HG02623 (cell line): ENCODE results near the gene MCAT.

ENCODE experiments used
- ATAC-seq: cut with Tn5 transposase; IDR thresholded peaks from one replicate; pipeline ENCODE4 v1.9.1; 2021; ENCODE audit warnings: moderate library complexity; ENCODE audit not compliant: unreplicated experiment

MCAT gene

DNA sequence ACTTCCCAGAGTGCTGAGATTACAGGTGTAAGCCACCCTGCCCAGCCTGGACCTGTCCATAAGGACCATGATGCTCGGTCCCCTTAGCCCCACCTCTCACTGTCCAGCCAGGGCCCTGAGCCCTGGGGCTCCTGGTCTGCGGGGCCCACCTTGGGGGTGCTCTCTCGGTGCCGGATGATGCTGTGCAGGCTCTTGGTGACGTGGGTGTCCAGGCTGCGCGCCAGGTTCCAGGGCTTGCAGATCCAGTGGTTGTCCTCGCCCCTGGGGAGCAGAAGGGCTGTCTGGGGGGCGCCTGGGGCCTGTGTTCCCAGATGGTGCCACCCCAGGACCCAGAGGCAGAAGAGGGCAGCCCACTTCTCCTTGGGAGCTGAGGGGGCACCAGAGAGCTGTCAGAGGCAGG is 30.4 kb upstream of the MCAT start:
- no peak for ATAC-seq

DNA sequence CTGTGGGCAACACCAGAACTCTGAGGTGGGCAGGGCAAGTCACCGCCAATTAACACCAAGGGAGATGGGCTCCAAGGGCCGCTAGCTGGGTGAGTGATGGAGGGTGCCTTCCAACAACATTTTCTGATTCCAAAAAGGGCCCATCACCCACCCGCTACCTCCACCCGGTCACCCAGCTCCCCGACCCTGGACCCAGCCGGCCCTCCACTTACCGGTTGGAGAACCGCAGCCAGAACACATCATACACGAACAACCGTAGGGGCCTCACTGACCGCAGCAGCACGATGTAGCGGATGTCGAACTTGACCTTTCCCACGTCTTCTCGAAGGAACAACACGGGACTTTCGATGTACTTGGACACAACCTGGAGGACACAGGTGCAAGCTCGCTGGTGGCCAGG is 29.0 kb upstream of the MCAT start:
- no peak for ATAC-seq

DNA sequence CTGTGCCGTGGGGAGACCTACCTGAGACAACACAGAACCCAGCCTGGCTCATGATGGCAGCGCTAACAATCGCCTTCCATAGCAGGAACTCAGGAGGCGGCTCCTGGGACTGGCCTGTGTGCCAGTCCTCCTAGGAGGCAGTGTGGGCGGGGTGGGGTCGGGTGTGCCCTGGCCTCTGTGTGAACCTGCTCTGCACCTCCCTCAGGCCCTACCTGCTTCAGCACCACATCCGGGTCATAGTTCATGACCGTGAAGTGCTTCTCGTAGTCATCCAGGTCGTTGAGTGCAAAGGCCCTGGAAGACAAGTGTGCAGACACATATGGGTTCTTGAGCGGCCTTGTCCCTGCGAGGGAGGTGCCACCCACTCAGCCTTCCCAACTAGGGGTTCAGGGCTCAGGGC is 28.4 kb upstream of the MCAT start:
- no peak for ATAC-seq

DNA sequence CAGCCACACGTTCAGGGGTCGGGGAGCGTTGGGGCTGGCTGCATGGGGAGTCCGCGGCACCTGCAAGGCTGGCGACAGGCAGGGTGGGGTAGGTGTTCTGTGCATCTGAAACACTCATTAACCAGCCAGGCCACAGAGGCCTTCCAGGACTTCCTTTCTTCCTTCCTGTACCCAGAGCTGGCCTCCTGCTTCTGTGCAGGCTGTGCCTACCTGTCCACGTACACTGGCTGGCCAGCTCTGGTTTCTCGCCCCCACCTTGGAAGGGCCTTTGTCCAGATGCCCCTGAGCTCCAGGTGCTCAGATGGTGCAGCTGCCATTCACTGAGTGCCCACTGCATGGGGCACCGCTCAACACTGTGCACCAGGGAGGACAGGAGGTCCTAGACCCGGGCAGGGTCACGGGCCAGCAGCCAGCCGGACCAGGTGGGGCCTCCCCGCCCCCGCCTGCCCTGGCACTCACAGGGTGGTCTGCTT is 27.9 kb upstream of the MCAT start:
- no peak for ATAC-seq

DNA sequence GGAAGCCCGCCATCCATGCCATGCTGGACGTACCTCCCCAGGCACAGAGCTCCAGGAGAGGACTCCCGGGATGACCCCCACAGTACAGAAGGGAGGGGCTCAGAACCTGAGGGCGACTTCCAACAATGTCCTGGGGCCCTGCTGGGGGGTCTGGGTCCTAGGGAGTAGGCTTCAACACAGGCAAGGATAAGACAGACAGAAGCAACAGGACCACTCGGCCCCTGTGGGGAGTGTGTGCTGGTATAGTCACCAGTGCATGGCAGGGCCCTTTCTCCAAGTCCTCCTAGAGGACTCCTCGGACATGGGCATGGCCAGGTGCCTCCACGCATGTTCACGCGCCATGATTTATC is 26.9 kb upstream of the MCAT start:
- ATAC-seq, result no peak

DNA sequence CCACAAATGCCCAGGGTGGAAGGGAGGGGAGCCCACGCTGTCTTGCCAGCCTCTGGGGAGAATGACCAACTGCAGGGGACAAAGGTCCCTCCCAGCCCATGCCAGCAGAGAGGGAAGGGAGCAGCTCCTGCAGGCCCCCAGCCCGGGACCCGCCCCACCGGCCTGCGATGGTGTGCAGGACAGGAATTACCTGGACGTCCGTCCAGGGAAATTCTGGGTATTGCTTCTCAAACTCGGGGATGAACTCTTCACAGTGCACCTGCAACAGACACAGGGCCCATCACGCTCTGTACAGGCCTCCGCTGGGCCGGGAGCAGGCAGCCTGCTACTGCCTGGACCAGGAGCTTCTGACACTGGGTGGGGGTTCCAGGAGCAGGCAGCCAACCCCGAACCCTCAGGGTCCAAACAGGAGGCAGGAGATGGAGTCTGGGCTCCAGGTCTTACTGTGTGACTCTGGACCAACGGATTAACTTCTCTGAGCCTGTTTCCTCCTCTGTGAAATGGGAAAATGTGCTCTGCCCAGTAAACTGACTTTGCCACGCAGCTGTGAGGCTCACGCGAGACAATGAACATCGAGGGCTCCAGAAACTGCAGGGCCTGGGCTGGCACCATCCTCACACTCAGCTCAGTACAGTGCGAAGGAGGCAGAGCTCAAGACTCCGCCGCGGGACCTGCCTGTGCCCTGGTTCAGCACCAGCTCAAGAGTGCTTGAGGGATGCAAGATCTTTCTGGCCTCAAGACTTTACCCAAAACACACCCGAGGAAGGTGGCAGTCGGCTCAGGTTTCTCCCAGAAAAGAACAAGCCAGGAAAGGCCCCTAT is 26.3 kb upstream of the MCAT start:
- no peak for ATAC-seq

DNA sequence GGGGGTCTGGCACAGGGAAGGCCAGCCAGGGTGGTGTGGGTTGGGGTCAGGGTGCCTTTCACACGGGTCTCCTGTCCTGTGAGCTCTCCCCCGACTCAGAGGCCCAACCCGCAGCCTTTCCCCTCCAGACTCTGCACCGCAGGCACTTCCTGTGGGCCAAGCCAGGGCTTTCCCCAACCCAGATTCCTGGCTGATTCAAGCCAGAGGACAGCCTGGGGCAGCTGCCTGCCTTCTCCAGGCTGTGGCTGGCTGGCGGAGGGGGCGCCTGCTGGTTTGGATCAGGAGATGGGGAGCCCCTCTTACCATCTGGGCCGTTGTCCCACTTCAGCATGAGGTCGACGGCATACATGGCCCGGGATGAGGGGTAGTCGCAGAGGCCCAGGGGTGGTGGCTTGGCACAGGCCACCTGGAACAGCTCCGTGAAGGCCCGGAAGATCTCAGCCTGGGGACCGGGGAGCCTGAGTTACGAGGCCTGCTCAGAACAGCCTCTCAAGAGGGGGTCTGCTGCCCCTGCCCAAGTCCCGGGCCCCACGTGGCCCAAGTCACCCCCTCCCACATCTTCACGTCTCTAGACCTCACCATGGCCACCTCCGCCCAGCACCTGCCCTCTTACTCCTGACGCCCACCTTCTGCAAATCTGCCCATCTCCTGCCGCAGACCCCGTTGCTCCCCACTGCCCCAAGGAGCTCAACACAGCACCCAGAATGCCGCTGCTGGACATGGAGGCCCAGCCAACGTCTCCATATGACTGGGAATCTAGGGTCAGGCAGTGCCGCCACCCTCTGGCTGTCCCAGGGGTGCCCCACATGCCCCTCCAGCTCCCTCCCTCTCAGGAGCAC is 25.5 kb upstream of the MCAT start:
- ATAC-seq, result no peak

DNA sequence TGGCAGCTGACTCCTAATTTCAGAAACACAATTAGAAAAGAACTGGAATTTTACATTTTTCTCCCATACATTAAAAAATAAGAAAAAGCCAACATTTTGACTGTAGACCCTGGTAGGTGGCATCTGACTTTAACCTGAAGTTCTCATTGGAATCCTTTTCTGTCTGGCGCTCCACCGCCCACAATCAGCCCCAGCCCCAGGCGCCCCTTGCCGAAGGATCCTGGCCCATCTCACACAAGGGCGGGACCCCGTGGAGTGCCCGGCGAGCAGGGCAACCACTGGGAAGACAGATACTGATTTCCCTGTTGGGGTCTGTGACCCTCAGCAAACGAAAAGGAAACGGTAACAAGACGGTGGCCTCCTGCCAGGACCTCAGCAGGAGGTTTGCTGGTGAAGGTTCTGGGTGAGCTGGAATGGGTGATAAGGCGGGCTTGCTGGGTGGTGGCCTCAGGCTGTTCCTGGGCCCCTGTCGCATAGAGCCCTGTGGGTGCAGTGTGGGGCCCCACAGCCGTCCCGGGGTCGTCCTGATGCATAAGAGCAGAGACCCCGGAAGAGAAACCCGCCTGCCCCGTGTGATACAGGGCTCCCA is 23.9 kb upstream of the MCAT start:
- no peak for ATAC-seq

DNA sequence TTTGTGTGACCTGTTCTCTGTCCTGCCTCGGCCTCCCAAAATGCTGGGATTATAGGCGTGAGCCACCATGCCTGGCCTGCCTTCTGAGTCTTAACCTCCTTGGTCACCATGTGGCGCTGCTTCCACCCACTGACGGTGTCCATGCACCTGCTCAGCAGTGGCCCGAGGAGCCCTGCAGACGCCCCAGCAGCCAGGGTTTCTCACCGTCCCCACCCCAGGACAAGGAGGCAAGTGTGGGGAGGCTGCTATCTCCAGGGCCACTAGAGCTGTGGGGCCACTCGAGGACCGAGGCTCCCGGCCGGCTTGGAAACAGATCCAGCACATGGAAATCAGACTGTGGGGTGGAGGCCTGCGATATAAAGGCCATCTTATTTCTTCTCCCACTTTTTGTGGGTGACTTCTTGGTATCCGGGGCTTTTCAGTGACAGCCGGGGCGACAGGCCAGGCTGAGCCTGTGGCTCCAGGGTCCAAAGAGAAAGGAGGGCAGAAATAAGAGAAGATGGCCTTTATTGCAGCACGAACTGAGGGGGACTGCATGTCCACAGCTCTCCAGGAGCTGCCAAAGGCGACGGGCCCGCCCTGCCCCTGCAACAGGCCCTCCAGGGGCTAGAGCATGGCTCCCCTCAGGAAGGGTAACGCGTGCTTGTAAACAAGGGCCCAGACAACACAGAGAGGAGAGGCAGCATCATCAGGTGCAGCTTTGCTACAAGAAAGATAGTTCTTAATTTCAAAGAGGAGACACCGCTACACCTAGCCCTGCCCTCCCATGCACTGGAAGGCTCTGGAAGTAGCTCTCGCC is 23.1 kb upstream of the MCAT start:
- no peak for ATAC-seq

DNA sequence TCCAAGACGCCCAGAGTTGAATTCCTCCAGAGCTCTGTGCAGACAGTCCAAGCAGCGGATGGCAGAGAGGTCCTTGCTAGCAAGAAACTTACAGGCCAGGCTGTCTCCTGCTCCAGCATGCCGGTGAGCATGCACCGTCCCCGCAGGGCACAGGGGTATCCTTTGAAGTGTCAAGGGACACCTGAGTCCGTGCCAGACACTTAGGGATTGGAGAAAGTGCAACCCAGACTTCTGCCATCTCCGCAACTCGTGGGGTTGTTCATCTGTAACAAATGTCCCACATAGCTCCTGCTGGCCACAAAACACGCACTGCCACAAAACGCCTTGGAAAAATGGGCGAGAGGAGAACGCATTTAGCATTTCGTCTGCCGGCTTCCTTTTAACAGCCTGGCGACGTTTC is 21.4 kb upstream of the MCAT start:
- no peak for ATAC-seq

DNA sequence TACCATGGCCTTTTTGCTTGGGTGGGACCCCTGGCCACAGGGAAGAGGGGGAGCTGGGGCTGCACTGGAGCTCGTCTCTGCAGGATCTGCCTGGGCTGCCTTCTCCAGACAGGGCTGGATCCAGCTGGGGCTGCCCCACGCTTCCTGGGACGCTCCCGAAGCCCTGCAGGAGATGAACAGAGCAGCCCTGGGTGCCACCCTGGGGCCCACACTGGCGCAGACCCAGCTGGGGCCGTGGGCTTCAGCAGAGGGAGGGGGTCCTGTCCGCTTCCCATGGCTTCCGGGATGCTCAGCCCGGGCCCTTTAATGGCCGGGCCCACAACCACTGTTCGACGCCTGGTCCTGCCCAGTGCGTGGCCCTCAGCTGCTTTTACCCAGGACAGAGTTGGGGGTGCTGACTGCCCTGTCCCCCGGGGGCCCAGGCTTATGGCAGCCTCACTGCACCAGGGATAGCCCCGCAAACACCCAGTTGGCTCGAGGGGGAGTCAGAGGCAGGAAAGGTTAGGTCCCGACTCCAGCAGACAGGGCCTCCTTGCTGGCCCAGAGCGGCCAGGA is 20.1 kb upstream of the MCAT start:
- ATAC-seq, result no peak

DNA sequence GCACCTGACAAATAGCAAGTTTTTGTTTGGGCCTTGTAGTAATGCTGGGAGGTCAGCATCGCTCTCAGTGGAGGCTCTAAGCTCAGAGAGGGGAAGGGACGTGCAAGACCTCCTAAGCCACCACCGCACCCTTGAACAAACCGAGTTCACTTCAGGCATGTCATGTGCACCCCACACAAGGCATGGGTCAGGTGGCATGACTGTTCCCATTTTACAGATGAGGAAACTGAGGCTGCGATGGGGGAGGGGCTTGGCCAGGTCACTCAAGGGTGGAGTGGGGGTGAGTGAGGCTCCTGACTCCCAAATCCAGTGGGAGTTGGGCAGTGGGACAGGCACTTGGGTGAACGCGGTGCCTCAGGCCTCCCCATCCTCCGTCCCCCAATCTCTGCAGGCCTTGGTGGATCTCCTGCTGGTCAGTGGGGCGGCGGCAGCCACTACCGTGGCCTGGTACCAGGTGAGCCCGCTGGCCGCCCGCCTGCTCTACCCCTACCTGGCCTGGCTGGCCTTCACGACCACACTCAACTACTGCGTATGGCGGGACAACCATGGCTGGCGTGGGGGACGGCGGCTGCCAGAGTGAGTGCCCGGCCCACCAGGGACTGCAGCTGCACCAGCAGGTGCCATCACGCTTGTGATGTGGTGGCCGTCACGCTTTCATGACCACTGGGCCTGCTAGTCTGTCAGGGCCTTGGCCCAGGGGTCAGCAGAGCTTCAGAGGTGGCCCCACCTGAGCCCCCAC is 19.4 kb upstream of the MCAT start:
- ATAC-seq, result no peak

DNA sequence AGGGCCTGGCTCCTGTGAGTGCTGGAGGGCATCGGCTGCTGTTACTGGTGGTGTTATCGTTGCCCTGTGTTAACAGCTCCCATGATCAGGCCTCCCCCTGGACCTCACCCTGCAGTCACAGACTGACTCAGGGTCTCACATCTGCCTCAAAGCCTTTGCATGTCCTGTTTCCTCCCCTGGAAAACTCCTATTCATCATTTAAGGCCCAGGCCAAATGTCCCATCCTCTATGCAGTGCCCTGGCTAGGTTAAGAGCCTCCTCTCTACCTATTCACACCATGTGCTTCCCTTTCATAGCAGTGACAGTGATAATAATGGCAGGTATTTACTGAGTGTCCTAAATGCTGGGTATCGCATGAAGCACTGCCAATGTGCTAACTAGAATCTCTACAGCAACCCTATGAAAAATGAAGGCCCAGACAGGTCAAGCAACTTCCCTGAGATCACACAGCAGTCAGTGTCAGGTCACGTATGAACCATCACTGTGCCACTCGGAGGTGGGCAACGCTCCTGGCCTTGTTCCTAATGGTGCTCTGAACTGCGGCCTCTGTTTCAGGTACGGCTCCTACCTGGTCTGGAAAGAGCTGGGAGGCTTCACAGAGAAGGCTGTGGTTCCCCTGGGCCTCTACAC is 17.4 kb upstream of the MCAT start:
- no peak for ATAC-seq

DNA sequence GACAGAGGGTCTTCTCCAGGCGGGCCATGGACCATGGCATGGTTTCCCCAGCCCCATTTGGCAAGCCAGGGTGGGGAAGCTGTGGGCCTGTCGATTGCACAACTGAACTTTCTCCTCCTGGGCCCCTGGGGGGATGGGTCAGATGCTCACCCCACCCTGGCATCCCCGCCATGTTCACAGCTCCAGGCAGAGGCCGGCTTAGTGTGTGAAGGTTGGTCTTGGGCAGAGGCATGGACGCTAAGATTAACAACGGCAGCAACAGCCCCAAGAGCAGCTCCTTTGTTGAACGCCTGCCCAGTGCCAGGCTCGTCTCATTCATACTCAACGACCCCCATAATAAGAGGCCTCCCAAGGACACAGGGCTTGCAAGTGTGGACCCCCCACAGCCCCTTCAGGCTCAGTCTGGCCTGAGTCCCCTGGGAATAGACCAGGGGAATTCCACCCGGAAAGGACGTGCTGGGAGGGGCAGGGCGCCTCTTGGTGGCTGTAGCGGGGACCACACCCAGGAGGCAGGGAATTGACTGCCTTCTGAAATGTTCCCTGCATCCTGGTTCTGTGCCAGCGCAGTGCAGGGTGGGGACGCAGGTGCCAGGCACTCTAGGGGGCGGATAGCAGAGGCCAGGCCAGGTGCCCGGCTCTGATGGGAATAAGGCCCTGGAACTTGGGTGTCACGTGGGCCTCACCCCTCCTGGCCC is 16.4 kb upstream of the MCAT start:
- no peak for ATAC-seq

DNA sequence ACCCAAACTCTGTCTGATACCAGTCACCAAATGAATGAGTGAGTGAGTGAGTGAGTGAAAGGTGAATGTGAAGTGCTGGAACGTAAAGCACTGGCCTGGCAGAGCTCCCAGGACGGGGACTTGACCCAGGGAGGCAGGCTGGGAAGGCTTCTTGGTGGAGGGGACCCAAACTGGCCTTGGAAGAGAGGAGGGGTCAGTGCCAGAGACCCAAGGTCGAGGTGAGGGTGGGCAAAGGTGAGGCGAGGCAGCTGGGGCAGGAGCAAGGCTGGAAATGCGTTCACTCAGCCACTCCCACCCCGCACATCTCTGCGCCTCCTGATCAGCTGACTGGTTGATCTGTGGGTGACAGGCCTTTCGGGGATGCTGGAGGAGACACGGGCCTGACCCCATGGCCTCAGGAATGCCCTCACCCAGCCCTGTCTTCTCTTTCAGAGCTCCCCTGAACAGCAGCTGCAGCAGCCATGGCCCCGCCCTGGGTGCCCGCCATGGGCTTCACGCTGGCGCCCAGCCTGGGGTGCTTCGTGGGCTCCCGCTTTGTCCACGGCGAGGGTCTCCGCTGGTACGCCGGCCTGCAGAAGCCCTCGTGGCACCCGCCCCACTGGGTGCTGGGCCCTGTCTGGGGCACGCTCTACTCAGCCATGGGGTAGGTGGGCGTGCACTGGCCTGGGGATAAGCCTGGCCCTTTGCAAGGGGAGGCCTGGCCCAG is 15.7 kb upstream of the MCAT start:
- ATAC-seq, result no peak

DNA sequence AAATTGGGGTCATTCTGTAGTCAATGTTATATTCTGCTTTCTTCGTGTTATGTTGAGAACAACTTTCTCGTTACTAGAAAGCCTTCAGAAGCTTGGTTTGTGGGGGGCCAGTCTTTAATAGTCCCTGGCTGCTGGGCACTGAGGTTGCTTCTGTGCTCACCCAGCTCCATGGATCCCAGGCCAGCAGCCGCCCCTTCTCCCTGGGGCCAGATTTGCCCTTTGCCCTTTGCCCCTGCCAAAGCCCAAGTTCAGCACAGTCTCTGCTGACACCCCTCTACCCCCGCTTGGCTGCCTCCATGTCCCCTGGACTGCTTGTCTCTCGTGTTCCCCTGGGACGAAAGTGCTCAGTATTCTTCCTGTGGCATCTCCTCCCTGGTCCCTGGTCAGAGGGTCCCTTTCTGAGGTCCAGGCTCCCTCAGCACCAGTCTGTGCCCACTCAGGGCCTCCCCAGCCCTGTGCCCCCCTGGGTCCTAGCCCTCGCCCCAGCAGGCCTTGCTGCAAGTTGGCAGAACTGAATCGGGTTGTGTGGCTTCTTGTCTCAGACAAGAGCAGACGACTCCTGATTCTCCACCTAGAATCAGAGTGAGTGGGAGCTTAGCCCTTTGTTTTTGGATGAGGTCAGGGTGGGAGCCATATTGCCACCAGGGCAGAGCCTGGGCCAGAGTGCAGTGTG is 14.8 kb upstream of the MCAT start:
- no peak for ATAC-seq

DNA sequence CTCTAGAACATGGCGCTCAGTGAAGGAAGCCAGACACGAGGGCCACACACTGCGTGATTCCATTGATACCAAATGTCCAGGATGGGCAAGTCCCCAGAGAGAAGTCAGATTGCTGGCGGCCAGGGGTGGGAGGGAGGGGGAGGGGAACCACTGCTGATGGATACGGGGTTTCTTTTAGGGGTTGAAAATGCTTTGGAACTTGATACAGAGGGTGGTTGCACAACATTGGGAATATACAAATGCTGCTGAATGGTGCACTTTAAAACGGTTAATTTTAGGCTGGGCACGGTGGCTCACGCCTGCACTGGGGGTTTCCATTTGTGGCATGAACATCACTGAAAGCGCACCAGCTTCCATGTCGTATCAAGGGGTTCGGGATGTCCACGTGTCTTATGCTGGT is 13.2 kb upstream of the MCAT start:
- no peak for ATAC-seq

DNA sequence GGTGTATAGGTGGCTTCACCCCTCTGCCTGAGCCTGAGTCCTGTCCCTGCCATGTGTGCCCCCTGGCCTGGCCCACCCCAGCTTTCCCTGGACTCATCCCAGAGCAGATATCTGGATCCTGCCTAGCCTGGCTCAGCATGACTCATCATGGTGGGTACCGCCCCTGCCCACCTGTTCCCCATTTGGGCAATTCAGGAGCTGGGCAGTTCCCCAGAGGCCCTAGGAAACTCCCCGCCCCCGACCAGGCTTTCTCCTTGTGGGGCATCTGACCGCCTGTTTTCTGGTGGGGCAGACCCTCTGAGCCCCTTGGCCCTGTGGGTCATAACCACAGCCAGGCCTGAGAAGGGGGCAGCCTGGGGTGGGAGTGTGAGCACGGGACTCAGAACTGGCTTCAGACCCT is 12.6 kb upstream of the MCAT start:
- ATAC-seq, result no peak
